Ovary (tissue), 3 donors: ENCODE data around the gene MRTFA.

Source experiments
- POLR2A ChIP-seq: fragments of 450-650 bp; IDR thresholded peaks from one replicate; pipeline ENCODE4 v1.6.1; 2017; ENCODE audit warnings: antibody characterized with exemption, mild to moderate bottlenecking, moderate library complexity
- TF ChIP-seq, protein P1 (sequence below), 3 donors: fragments of 450-650 bp in 2 of 3; fragments of 200-600 bp in 1 of 3; IDR thresholded peaks; one replicate each; pipeline versions ENCODE4 v1.5.1 to v1.8.0; 2016 to 2022; ENCODE audit warnings: antibody characterized with exemption in 3 of 3, mild to moderate bottlenecking in 1 of 3
- donor health status: DM: no; HTN: no; CAD: no.

DNA sequence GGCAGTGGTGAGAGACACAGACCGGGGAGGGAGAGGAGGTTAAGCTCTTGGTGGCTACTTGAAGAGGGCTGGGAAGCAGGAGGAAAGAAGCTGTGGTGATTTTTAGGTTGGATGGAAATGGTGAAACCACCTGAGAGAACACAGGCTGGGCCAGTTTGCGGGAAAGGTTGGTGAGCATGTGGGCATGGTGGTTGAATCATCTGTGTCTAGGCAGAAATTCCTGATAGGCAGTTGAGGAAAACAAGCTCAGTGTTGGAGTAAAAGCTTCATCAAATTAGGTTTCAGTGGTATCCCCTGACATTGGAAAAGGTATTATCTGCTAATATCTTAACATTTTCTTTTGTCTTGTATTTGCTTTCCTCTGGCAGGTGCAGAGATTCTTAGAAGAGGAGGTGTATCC lies 270.5 kb downstream of the MRTFA start:
- TF ChIP-seq, protein P1, sequence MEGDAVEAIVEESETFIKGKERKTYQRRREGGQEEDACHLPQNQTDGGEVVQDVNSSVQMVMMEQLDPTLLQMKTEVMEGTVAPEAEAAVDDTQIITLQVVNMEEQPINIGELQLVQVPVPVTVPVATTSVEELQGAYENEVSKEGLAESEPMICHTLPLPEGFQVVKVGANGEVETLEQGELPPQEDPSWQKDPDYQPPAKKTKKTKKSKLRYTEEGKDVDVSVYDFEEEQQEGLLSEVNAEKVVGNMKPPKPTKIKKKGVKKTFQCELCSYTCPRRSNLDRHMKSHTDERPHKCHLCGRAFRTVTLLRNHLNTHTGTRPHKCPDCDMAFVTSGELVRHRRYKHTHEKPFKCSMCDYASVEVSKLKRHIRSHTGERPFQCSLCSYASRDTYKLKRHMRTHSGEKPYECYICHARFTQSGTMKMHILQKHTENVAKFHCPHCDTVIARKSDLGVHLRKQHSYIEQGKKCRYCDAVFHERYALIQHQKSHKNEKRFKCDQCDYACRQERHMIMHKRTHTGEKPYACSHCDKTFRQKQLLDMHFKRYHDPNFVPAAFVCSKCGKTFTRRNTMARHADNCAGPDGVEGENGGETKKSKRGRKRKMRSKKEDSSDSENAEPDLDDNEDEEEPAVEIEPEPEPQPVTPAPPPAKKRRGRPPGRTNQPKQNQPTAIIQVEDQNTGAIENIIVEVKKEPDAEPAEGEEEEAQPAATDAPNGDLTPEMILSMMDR (IDR thresholded peaks at IDR 0.05) = no peak
- no peak for TF ChIP-seq POLR2A
